Vagina (tissue), 2 donors: ENCODE measurements around the gene SART3.

ENCODE experiments used
- POLR2AphosphoS5 ChIP-seq, 2 donors: sonication (generic); formaldehyde crosslinking; IDR thresholded peaks; one replicate each; pipeline ENCODE4 v1.9.0; 2017; ENCODE audit warnings: antibody characterized with exemption in 2 of 2, mild to moderate bottlenecking in 2 of 2, low read depth in 1 of 2; ENCODE audit not compliant: insufficient read depth in 1 of 2
- TF ChIP-seq, protein P1 (sequence below), 3 experiments: fragments of 450-650 bp in 2 of 3; fragments of 200-600 bp in 1 of 3; sonication (generic) in 1 of 3; IDR thresholded peaks; one replicate each; pipeline ENCODE4 v1.5.1; 2017 to 2019; ENCODE audit warnings: antibody characterized with exemption in 3 of 3, mild to moderate bottlenecking in 2 of 3, moderate library complexity in 2 of 3

DNA sequence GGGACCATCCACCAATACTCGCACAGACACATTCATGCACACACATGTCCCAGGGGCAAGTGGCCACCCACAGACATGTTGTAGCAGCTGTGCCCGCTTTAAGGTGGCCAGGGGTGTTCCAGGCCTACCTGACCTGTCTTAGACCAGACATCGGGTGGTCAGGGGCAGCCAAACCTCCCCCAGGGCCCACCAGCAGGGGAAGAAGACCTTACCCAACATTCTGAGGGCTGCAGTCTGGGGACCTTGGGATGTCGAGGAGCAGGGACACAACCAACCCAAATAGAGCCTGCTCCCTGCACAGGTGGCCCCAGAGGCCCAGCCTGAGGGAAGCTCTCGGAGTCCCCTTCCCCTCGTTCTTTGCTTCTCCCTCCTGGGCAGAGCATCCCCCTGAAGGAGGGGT, 38.6 kb upstream of the SART3 start:
- TF ChIP-seq, protein P1, sequence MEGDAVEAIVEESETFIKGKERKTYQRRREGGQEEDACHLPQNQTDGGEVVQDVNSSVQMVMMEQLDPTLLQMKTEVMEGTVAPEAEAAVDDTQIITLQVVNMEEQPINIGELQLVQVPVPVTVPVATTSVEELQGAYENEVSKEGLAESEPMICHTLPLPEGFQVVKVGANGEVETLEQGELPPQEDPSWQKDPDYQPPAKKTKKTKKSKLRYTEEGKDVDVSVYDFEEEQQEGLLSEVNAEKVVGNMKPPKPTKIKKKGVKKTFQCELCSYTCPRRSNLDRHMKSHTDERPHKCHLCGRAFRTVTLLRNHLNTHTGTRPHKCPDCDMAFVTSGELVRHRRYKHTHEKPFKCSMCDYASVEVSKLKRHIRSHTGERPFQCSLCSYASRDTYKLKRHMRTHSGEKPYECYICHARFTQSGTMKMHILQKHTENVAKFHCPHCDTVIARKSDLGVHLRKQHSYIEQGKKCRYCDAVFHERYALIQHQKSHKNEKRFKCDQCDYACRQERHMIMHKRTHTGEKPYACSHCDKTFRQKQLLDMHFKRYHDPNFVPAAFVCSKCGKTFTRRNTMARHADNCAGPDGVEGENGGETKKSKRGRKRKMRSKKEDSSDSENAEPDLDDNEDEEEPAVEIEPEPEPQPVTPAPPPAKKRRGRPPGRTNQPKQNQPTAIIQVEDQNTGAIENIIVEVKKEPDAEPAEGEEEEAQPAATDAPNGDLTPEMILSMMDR (IDR thresholded peaks at IDR 0.05) = no peak
- no peak for TF ChIP-seq POLR2AphosphoS5 (IDR thresholded peaks at IDR 0.05; ENCODE audit: insufficient read depth in 1 of 2, low read depth in 1 of 2)
